OCI-LY3 (cell line): ENCODE measurements around the gene SHANK3.

ENCODE experiments used
- H2AFZ ChIP-seq: fragments of 200-600, 300-600 bp; shearing (Covaris generic); 2 replicates; pipeline ENCODE4 v1.6.0; 2014; ENCODE audit warnings: antibody characterized with exemption, low read depth, low read length
- H3K27ac ChIP-seq: fragments of 200-600, 300-600 bp; sonication (generic); 2 replicates; pipeline ENCODE4 v1.5.1; 2014; ENCODE audit warnings: mild to moderate bottlenecking, low read length, moderate library complexity, mixed read lengths
- H3K27me3 ChIP-seq: fragments of 200-600, 300-600 bp; sonication (generic); 2 replicates; pipeline ENCODE4 v1.6.1; 2014; ENCODE audit warnings: low read depth, low read length, mixed read lengths
- H3K36me3 ChIP-seq: fragments of 200-600, 300-600 bp; sonication (generic); replicated peaks from 2 replicates; pipeline ENCODE3; 2014; ENCODE audit warnings: low read depth, low read length, mixed read lengths
- H3K4me1 ChIP-seq: fragments of 300-600, 200-600 bp; sonication (generic); 2 replicates; pipeline ENCODE4 v1.6.1; 2014; ENCODE audit warnings: low read length, mixed read lengths
- H3K4me2 ChIP-seq: fragments of 200-600, 300-600 bp; sonication (generic); 2 replicates; pipeline ENCODE4 v1.6.1; 2014; ENCODE audit warnings: low read length, mixed read lengths
- H3K4me3 ChIP-seq: fragments of 300-600, 200-600 bp; sonication (generic); 2 replicates; pipeline ENCODE4 v1.5.1; 2014; ENCODE audit warnings: antibody characterized with exemption, mild to moderate bottlenecking, low read length, moderate library complexity
- H3K79me2 ChIP-seq: fragments of 300-600, 200-600 bp; shearing (Covaris generic); 2 replicates; pipeline ENCODE4 v1.6.1; 2014; ENCODE audit warnings: mild to moderate bottlenecking, low read length, mixed read lengths
- H3K9ac ChIP-seq: fragments of 300-600, 200-600 bp; shearing (Covaris generic); 2 replicates; pipeline ENCODE4 v1.6.0; 2014; ENCODE audit warnings: mild to moderate bottlenecking, low read length, moderate library complexity
- H3K9me3 ChIP-seq: fragments of 200-600, 300-600 bp; shearing (Covaris generic); 2 replicates; pipeline ENCODE4 v1.6.1; 2014; ENCODE audit warnings: low read length, mixed read lengths; ENCODE audit not compliant: insufficient read depth
- H4K20me1 ChIP-seq: fragments of 200-600, 300-600 bp; sonication (generic); 2 replicates; pipeline ENCODE4 v1.6.1; 2016; ENCODE audit warnings: low read length, mixed read lengths; ENCODE audit not compliant: insufficient read depth
- EZH2phosphoT487 ChIP-seq: fragments of 200-600 bp; shearing (Covaris generic); IDR thresholded peaks from 2 replicates; pipeline ENCODE4 v1.6.1; 2018; ENCODE audit warnings: antibody characterized with exemption, mixed run types, low read depth
- TF ChIP-seq, protein P1 (sequence below): fragments of 200-600, 300-600 bp; sonication (generic); IDR thresholded peaks from 2 replicates; pipeline ENCODE4 v1.5.1; 2014; ENCODE audit warnings: antibody characterized with exemption, low read length, low read depth

SHANK3 gene

DNA sequence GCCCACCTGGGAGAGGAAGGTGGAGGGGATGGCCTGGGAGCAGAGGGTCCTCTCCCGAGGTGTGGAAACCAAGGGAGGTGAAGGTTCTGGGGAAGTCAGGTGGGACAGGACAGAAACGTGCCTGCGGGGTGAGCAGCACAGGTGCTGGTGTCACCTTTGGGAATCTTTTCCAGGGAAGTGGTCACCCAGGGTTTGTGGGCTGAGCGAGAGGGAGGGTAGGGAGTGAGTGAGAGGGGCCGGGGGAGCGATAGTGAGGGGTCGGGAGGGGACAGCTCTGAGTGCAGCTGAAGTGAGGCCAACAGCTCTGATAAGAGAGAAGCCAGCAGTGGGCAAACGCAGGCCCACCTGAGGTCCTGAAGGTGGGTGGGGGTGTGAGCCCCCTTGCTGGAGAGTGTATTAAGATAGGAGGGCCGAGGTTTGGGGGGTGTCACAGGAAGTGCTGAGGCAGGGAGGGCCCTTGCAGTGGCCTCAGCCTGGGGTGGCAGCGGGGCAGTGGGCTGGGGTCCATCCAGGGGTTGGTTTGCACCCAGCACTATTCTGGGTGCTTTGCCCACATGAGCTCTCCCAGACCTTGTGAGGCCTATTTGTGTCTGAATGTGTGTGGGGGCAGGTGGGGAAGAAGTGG lies 1.6 kb upstream of the SHANK3 start:
- Histone ChIP-seq H3K9ac (no peak overlapping the region), H3K4me1 (no peaks in the 10 kb centered on the region), H3K27ac (no peak overlapping the region), H3K36me3 (no peaks in the 10 kb centered on the region), H3K9me3 (no peaks in the 10 kb centered on the region), H2AFZ (no peak overlapping the region), H4K20me1 (no peaks in the 10 kb centered on the region), H3K4me3 (no peak overlapping the region), H3K4me2 (no peak overlapping the region), H3K79me2 (no peaks in the 10 kb centered on the region), H3K27me3 (no peaks in the 10 kb centered on the region)
- TF ChIP-seq EZH2phosphoT487 = no peak
- TF ChIP-seq, protein P1, sequence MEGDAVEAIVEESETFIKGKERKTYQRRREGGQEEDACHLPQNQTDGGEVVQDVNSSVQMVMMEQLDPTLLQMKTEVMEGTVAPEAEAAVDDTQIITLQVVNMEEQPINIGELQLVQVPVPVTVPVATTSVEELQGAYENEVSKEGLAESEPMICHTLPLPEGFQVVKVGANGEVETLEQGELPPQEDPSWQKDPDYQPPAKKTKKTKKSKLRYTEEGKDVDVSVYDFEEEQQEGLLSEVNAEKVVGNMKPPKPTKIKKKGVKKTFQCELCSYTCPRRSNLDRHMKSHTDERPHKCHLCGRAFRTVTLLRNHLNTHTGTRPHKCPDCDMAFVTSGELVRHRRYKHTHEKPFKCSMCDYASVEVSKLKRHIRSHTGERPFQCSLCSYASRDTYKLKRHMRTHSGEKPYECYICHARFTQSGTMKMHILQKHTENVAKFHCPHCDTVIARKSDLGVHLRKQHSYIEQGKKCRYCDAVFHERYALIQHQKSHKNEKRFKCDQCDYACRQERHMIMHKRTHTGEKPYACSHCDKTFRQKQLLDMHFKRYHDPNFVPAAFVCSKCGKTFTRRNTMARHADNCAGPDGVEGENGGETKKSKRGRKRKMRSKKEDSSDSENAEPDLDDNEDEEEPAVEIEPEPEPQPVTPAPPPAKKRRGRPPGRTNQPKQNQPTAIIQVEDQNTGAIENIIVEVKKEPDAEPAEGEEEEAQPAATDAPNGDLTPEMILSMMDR = no peak

DNA sequence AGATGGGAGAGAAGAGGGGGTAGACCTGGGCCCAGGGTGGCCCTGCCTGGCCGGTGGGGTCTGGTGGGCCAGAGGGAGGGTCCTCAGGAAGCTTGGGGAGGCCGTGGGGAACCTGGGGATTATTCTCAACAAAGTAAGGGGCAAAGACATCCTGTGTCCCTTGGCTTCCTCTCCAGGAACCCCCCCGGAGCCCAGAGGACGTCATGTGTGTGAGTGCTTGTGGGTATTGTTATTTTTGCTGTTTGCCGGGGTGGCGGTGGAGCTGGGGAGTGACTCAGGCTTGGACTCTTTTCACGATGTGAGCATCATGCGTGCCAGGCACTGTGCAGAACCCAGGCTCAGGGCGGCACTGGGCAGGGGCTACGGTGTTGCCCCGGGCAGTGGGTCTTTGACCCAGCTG lies 982 bp upstream of the SHANK3 start:
- no peaks in the 10 kb centered on the region for H3K36me3 ChIP-seq
- no peaks in the 10 kb centered on the region for H3K27me3 ChIP-seq
- H3K4me2 ChIP-seq = no peak overlapping the region
- no peak overlapping the region for H3K27ac ChIP-seq
- TF ChIP-seq, protein P1 = no peak
- TF ChIP-seq EZH2phosphoT487 = no peak
- H3K9me3 ChIP-seq = no peaks in the 10 kb centered on the region
- no peaks in the 10 kb centered on the region for H4K20me1 ChIP-seq
- no peak overlapping the region for H3K4me3 ChIP-seq
- H2AFZ ChIP-seq = no peak overlapping the region
- no peaks in the 10 kb centered on the region for H3K79me2 ChIP-seq
- no peak overlapping the region for H3K9ac ChIP-seq
- no peaks in the 10 kb centered on the region for H3K4me1 ChIP-seq

DNA sequence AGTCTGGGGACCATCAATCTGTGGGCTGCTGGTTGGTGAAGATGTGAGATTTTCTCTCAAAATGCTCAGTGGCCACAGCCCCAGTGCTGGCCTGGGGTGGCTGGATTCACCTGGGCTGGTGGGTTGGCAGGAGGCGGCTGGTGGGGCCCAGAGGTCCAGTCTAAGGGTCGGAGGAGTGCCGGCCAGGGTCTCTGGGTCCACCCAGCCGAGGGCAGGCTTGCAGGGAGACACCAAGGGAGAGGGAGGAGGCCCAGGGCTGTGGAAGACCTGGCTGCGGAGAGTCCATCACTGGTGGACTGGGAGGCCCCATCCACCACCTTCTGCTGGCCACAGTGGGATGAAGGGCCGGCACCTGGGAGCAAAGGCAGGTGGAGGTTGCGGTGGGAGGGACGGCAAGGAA lies 582 bp upstream of the SHANK3 start:
- H4K20me1 ChIP-seq = no peaks in the 10 kb centered on the region
- no peaks in the 10 kb centered on the region for H3K9me3 ChIP-seq
- H3K9ac ChIP-seq = no peak overlapping the region
- no peaks in the 10 kb centered on the region for H3K4me1 ChIP-seq
- H3K27ac ChIP-seq = no peak overlapping the region
- no peak overlapping the region for H3K4me3 ChIP-seq
- no peak overlapping the region for H3K4me2 ChIP-seq
- no peaks in the 10 kb centered on the region for H3K27me3 ChIP-seq
- no peaks in the 10 kb centered on the region for H3K36me3 ChIP-seq
- no peak overlapping the region for H2AFZ ChIP-seq
- H3K79me2 ChIP-seq = no peaks in the 10 kb centered on the region
- TF ChIP-seq EZH2phosphoT487 = no peak
- TF ChIP-seq, protein P1 = no peak

DNA sequence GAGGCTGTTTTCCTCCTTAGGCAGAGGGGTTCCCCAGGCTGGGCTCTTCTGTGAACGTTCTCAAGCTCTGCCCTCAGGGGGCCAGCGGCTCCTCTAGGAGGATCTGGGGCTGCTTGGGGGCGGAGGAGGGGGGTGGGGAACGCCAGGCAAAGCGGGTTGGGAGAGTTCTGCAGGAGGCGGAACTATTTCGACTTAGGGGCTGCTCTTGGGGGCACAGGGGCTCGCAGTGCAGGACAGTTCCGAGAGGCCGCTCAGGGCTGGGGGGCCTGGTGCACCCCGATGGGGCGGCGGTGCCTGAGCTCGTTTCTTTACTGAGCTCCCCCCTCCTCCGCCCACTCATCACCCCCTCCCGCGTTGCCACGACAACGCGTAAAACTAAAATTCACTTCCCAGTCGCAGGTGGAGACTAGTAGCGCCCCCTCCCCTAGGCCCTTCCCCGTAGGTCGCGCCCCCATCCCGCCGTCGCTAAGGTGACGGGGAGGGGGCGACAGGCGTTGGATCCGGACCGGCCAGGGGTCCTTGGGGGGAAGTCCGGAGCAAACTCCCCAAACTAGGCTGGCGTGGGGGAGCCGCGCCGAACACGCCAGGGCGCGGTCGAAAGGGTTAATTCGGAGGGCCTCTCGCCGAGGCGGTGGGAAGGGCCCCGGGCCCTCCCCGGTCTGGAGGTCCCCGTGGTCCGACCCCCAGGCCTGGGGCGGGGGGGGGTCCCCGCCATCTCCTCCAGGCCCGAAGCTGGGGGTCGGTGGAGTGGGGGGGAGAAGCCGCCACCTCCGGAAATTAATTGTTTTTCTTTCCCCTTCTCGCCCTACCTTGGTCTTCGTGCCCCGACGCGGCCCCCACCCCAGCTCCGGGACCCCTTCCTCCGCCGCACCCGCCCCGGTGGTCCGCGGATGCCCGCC lies 857 bp downstream of the SHANK3 start:
- Histone ChIP-seq H3K4me1 (no peaks in the 10 kb centered on the region), H3K9me3 (no peaks in the 10 kb centered on the region), H3K27me3 (no peaks in the 10 kb centered on the region), H4K20me1 (no peaks in the 10 kb centered on the region), H3K4me3 (no peak overlapping the region), H3K79me2 (no peaks in the 10 kb centered on the region), H3K9ac (no peak overlapping the region), H3K27ac (no peak overlapping the region), H3K4me2 (no peak overlapping the region), H2AFZ (no peak overlapping the region), H3K36me3 (no peaks in the 10 kb centered on the region)
- TF ChIP-seq EZH2phosphoT487 = no peak
- TF ChIP-seq, protein P1 = no peak
